ENCODE measurements around the gene C15orf61.
A peak's percentile ranks its signal among the peaks of the same experiment; 100 is the strongest.

The C15orf61 gene

DNA sequence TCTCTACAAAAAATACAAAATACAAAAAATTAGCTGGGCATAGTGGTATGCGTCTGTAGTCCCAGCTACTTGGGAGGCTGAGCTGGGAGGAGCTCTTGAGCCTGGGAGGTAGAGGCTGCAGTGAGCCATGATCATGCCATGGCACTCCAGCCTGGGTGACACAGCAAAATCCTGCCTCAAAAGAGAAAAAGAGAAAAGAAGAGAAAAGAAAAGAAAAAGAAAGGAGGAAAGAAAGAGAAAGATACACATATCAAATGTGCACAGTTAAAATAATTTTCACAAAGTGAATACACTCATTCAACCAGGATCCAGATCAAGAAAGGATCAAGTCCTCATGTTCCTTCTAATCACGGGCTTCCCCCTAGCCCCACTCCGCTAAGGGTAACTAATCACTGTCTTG lies 5.8 kb upstream of the C15orf61 start:
- DNase-seq, result no peak

DNA sequence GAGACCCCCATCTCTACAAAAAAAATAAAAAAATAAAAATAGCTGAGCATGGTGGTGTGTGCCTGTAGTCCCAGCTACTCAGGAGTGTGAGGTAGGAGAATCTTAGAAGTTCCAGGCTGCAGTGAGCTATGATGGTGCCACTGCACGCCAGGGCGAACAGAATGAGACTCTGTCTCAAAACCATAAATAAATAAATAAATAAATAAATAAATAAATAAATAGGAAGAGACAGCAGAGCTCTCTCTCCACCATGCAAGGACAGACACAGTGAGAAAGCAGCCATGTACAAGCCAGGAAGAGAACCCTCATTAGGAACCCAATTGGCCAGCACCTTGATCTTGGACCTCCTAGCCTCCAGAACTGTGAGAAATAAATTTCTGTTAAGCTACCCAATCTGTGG lies 5.4 kb upstream of the C15orf61 start:
- no peak for DNase-seq

DNA sequence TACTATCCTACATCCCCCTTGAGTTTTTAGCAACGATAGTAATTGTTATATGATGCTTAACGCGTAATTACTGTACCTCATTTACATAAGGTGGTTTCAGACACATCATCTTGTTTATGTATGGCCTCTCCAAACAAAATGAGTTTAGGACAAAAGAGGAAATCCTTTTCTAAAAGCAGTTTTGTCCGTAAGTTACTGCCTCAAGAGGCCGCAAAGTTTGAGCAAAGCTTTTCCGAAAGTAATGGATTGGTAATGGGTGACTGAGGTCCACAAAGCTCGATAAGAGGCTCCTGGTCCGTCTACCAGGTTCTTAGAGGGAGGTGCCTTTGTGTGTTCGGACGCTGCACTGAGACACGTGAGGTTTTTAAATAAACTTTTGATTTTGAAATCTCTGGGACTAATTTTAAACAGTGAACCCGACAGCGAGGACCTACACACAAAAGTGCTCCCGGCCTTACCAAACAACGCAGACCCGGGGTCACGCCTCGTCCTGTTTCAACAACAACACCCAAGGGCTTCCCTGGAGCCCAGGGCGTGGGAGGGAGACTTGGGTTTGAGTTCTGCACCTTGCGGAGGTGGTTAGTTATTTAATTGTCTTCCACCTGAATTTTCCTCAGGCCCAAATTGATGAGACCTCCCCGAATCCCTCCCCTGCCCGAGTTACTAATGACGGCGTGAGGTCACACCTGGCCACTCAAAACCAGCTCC lies 456 bp upstream of the C15orf61 start:
- no peak for DNase-seq

DNA sequence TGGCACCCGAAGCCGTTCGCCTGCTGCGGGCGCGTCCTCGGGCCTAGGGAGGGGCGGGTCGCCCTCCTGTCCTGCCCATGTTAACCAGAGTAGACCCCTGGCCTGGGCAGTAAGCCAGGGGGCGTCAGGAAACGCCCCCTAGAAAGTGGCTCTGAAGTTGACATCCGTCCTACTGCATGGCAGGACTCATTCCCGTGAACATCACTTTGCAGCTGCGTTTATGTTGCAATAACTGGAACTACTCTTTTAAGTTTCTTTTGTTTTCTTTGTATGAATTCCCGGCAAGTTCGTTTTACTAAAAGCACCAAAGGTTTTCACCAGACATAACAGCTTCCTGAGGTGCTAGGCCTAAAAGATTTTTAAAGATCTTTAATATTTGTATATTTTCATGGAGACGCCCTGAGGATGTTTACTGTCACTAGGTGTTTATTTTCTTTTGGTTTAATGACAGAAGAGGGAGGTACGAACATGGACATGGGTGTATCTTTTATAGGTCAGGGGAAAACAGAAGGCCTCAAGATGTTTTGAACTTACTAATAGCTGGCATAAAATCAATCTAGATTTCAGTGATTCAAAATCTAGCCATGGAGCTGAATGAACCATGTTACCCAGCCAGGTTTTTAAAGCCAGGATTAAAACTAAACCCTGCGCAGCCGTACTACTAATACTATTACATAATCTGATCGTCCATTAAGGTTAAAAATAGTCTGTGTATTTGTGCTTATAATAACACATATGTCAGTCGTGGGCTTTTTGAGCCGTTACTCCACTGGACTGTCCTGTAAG lies 1.0 kb downstream of the C15orf61 start:
- no peak for DNase-seq

DNA sequence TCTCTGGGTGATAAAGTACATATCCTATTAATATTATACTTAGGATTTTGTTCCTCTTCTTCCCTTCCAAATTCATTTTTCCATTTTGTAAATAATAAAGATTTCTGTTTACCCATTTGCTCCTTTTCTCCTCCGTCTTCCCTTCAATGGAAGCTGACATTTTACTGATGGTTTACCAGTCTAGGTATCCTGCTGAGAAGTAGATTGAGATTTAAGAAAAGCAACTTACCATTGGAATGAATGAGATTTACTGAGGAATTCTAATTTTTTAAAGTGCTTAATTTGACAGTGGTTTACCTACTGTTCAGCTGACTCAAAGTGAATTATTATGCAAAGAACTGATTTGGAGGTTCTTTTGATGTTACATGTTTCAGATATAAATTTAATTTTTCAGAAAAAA lies 2.4 kb downstream of the C15orf61 start:
- DNase-seq, result no peak

DNA sequence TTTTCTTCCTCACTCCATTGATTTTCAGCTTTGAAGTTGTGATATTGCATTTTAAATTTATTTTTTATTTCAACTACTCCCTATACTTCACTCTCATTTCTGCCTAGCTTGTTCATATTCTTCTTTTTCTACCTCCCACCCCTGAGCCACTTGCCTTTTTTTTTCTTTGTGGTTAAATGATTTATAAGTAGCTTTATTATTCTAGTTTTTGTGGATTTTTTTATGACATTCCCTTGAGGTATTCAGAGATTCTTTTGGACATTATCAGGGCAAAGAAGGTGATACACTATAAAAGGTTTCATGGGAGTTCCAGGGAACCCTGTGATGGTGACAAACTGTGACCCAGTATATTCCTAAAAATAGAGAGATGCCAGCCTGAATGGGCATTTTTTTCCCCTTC lies 3.3 kb downstream of the C15orf61 start:
- no peak for DNase-seq

DNA sequence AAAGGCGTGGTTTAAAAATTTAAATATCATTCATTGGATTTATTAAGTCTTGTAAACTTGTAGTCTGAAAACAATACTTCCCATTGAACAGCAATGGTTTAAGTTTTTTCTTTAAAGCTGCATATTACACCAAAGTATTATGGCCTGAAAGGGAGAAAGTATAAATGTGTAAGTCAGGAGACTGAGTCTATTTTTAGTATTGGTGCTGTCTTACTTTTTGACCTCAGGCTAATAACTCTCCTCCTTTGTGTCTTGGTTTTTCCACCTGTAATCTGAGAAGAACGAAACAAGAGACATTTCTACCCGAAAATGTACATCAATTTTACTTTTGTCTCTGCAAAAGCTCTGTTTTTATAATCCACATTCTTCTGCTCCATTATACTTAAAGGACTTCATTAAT lies 7.6 kb downstream of the C15orf61 start:
- DNase-seq, result no peak

DNA sequence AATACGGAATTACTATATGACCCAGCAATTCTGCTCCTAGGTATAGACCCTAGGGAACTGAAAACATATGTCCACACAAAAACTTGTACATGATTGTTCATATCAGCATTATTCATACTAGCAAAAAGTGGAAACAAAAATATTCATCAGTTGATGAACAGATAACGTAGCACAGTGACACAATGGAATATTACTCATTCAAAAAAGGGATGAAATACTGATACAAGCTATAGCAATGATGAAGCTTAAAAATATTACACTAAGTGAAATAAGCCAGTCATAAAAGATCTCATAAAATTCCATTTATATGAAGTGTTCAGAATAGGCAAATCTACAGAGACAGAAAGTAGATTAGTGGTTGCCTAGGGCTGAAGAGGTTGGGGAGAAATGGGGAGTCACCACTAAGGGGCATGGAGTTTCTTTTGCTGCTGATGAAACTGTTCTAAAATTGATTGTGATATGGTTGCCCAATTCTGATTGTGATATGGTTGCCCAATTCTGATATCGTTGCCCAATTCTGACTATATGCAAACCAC lies 10.5 kb downstream of the C15orf61 start:
- DNase-seq, result no peak

DNA sequence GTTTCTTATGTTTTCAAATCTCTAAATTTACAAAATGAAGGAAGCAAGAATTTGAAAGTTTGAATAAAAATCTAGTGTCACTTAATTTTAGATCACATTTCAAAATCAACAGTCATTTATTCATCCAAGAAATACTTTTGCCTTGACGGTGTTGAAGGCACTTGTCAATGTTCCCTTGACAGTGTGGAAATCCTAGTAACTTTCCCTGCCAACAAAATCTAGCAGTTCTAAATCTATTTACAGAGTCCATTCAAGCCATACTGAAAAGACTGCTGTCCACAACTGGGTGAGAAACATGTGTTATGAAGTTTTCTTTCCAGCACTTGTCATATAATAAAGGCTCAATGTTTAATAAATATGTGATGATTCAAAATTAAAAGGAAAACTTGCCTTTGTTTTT lies 12.9 kb downstream of the C15orf61 start:
- no peak for DNase-seq

DNA sequence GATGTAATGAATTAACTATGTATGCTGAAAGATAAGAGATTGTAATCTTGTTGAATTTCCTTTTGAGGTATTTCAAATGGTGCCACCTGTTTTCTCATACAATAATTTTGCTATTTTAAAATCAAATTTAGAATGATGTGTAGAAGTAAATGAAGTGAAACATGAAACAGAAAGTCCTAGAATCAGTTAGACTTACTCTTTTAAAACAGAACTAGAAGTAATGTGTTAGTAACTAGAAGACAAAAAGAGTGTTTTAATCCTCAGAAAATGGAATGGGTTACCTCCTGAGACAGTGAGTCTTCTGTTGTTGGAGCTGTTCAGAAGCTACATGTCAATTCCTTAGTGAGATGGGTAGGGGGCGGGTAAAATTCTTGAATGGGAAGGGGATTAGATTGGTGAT lies 13.4 kb downstream of the C15orf61 start:
- DNase-seq, result no peak

DNA sequence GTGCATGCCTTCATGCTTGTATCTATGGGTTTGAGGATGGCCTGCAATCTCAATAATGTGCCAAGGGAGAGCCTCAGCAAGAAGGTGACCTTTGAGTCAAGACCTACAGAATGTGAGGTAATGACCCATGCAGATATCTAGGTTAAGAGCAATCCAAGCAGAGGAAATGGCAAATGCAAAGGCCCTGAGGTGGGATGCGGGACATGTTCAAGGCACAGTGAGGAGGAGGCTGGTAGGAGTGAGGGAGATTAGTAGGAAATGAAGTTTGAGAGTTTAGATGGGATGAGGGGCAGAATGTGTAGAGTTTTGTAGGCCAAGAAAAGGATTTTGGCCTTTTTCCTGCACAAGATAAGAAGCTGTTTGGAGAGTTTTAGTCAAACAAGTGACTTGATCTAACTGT lies 16.8 kb downstream of the C15orf61 start:
- no peak for DNase-seq

DNA sequence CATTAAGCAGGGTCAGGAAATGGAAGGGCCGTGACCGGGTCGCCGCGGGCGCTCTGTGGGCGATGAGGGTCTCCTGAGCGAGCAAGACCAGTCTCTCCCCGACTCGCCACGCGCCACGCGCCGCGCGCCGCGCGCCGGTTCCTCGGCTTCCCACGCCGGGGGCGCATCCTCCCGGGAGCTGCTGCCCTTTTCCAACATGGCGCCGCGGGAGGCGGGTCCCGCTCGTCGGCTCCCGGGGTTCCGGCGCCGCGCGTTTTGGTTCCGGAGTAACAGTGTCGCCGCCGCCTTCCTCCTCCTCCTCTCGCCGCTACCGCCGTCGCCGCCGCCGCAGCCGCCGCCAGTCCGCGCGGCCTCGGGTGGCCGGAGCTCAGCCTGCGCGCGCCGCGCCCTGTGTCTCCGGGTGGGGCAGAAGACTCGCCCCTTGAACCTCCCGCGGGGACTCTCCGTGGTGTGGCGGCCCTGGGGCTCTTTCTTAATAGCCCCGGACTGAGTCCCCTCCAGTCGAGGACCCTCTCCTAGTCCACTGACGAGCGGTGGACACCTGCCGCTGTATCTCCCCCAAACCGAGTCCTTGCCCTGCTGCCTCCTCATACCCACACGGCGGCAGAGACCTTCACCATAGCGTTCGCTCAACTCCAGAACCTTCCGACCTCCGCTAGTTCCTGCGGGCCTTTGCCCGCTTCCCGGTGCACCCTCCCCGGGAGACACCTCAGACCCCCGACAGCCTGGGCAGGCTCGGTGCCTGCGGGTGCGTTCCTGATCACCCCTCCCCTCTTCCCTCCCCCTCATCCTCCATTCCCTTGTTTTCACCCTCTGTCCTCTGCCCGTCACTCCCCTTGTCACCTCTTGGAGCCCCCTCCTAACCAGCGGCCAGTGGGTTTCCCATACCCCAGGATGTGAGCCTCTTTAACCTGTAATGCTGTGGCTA lies 21.8 kb downstream of the C15orf61 start, which contains the start of gene MAP2K5:
Gene MAP2K5 (plus strand): TSS at position 284 of the 928 bp plus-strand sequence. CDS start 633 bp downstream, at position 917.
- peak; percentile 37 for DNase-seq

DNA sequence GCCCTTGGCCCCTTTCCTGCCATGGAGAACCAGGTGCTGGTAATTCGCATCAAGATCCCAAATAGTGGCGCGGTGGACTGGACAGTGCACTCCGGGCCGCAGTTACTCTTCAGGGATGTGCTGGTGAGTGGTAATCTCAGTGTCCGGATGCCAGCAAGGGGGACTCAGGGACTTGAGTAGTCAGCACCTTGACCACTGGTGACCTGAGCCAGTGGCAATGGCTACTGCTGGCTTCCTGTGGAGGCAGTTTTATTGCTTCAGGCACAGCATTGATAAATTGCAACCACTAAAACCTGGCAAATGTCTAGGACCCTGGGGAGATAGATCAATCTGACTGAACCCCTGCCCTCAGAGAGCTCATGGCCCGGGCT lies 22.4 kb downstream of the C15orf61 start:
- no peak for DNase-seq

DNA sequence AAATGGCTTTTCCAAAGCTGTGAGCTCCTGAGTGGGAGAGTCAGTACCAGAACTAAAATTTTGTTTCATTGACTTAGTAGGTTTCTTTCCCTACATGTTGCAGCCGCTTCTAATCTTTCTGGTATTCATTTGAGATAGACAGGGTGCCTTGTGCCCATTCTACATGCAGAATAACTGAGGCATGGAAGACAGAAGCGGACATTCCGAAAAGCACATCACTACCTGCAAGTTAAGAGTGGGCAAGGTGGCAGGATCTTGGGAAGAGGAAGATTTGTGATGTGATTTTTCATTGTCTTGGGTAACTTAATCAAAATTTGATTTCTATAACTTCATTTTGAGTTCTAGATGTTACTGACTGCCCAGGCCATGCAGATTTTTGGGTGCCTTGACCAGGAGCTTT lies 23.5 kb downstream of the C15orf61 start:
- no peak for DNase-seq

DNA sequence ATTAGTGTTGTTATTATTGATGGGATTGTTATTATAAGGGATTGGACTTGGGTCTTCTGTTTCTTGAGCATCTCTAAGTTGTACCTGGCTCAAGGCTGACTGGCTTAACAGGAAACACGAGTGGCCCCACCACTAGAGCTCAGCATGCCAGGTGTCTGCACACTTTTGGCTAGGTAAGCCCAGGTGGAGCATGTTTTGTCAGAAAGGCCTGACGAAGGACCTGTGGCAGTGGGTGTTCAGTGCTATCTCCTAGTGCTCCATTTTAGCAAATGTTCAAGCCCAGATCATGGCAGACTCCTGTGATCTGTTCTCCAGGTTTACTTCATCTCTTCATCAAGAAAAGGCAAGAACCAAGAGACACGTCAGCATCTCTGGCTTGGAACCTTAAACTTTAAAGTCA lies 24.9 kb downstream of the C15orf61 start:
- DNase-seq, result no peak

DNA sequence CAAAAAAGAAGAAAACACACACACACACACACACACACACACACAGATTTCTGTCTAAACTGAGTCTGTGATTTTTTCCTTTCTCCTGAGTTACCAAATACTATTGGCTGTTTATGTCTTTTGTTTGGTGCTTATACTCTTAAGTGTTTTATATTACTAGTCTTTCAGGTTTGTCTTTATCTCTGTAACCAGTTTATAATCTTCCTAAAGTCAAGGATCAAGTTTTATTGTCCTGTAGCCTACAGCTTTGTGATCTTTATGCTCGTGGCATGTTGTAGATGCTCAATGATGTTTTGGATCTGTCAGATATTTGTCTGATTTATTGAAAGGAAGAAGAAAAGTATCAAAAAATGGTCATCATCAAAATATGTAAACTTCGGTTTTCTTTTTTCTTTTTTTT lies 26.1 kb downstream of the C15orf61 start:
- DNase-seq, result no peak

DNA sequence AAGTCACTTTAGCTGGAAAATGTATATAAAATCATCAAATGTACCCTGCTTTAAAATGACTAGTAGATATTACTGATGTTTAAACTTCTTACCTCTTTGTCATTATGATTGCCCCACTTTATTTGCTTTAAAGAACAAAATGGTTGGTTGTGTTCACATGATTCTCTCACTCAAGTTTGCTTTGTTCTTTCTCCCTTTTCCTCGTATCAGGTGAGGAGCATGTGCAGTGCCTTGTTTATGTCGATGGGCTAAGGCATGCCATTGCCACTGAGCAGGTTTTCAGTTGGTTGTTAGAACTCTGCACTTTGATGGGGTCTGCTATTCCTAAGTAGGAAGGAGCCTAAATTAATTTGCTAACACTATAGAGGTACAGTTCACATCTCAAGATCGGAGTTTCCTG lies 26.9 kb downstream of the C15orf61 start:
- DNase-seq, result no peak

DNA sequence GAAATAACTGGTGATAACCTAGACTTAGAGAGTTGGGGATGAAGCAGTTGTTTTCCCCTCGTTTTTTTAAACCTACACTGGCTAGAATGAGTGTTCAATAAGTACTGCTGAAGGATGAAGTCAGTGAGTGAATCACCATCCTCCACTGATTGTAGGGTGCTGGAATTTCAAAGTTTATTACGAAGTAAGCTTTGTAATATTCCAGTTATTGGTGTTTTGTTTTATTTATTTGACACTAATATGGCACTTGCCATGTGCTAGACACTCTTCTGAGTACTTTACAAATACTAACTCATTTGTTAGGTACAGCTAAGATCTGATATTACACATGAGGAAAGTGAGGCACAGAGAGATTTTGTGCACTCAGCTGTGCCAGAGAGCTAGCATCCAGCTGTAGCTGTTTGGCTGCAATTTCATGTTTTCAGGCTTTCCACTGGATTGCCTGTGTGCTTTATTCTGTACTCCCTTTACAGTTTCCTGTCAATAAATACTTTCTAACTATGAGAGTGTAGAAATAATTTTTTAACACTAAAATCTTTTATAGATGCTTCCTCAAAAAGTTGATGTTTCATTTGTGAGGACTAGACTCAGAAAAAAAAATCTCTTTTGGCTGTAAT lies 27.4 kb downstream of the C15orf61 start:
- no peak for DNase-seq

DNA sequence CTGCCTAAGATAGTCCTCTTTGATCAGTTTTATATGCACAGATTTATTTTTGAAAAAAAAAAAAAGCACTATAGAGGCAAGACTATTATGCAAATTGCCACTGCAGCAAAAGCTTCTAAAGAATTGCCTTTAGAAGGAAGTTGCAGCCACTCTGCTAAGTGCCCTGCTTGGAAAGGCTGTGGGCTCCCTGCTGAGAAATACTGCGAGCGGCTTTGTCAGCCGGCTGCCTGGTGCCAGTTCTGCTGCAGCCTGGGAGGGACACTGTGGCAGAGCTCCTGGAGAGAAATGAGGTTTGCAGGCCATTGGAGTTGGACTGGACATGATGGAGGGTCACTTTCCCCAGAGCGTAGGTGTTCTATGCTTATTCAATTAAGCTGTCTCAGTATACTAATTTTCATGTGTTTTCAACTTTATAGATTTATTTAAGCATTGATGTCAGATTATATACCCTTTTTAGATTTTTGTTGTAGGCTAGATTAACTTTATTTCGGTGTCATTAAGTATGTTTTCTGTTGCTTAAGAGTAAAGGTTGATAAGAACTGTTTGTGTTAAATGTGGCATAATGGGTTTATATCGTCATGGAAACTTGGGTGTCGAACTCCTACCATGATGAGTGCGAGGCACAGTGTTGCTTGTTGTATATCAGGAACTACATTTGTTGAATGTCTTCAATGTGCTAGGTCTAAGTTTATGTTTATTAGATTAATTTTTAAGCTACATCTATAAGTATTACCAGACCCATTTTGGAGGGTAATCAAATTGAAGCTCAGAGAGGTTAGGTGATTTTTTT lies 28.1 kb downstream of the C15orf61 start:
- peak; percentile 44 for DNase-seq

DNA sequence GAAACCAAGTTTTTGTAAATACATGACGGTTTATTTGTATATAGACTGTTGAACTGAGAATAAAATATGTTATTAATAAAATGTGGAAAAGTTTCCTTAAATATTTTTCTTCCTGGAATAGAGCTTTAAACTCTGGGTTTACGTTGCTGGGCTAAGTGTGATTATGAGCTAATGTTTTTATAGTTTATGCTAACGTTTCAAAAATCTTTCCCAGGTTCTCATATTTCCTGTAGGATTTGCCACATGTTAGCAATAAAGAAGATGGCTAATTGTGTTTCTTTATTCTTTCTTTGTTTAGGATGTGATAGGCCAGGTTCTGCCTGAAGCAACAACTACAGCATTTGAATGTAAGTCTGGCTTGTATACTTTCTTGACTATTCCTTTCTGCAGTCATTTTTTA lies 28.8 kb downstream of the C15orf61 start:
- no peak for DNase-seq

DNA sequence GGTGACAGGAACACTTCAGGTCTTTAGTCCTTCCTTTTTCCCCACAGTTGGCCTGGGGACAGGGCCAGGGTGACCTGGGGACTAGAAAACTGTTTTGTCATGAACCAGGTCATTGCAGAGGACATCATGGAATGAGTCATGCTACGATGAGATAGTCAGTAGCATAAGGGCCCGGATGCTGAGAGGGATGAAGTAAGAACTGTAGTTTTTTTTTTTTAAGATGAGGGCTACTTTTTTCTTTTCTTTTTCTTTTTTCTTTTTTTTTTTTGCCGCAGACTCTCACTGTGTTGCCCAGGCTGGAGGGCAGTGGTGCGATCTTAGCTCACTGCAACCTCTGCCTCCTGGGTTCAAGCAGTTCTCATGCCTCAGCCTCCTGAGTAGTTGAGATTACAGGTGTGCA lies 29.6 kb downstream of the C15orf61 start:
- DNase-seq, result no peak

DNA sequence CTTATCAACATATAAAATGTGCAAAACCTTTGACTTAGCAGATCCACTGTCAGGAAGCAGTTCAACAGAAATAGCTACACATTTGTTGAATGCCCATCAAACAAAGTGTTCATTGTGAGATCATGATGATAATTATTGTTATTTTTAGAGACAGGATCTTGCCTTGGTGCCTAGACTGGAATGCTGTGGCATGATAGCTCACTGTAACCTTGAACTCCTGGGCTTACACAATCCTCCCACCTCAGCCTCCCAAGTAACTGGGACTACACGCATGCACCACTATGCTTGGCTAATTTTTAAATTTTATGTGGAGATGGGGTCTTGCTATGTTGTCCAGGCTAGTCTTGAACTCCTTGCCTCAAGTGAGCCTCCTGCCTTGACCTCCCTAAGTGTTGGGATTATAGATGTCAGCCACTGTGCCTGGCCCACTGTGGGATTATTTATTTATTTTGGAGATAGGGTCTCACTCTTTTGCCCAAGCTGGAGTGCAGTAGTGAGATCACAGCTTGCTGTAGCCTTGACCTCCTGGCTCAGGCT lies 30.3 kb downstream of the C15orf61 start:
- no peak for DNase-seq

Measured in NCI-H2107 (cell line).